SK-N-SH treated with all-trans-retinoic acid at 6 μM for 48 hours (cell line): ENCODE data around the gene SLC24A4.

ENCODE experiments used
- ATAC-seq: fragments of 200-7000 bp; cut with Tn5 transposase; 3 replicates; pipeline ENCODE4 v1.9.1; 2020; ENCODE audit warnings: mild to moderate bottlenecking, moderate library complexity
- BACH2 ChIP-seq: fragments of 250-450 bp; sonication (Bioruptor Pico); IDR thresholded peaks from 2 replicates; pipeline ENCODE4 v1.9.0; 2021; ENCODE audit warnings: mild to moderate bottlenecking, borderline replicate concordance
- CSDC2 ChIP-seq: fragments of 250-450 bp; sonication (Bioruptor Pico); IDR thresholded peaks from 2 replicates; pipeline ENCODE4 v1.5.0; 2020; ENCODE audit warnings: mild to moderate bottlenecking, moderate library complexity
- CSRNP3 ChIP-seq: fragments of 250-450 bp; sonication (Bioruptor Pico); IDR thresholded peaks from 2 replicates; pipeline ENCODE4 v1.5.1; 2021; ENCODE audit warnings: mild to moderate bottlenecking, moderate library complexity
- ESRRG ChIP-seq: fragments of 250-450 bp; sonication (Bioruptor Pico); IDR thresholded peaks from 2 replicates; pipeline ENCODE4 v1.6.1; 2021; ENCODE audit warnings: mild to moderate bottlenecking
- GLIS3 ChIP-seq: fragments of 250-450 bp; sonication (Bioruptor Pico); IDR thresholded peaks from 2 replicates; pipeline ENCODE4 v1.5.0; 2020; ENCODE audit warnings: mild to moderate bottlenecking, moderate library complexity
- OSR1 ChIP-seq: fragments of 250-450 bp; sonication (Bioruptor Pico); IDR thresholded peaks from 2 replicates; pipeline ENCODE4 v1.8.0; 2022; ENCODE audit warnings: moderate library complexity, mild to moderate bottlenecking, inconsistent platforms
- PATZ1 ChIP-seq: fragments of 250-450 bp; sonication (Bioruptor Pico); IDR thresholded peaks from 2 replicates; pipeline ENCODE4 v1.8.0; 2020; ENCODE audit warnings: mild to moderate bottlenecking, moderate library complexity, borderline replicate concordance
- PPARA ChIP-seq: fragments of 250-450 bp; sonication (Bioruptor Pico); IDR thresholded peaks from 2 replicates; pipeline ENCODE4 v1.5.0; 2020; ENCODE audit warnings: mild to moderate bottlenecking, borderline replicate concordance
- RARB ChIP-seq: fragments of 250-450 bp; sonication (Bioruptor Pico); IDR thresholded peaks from 2 replicates; pipeline ENCODE4 v1.8.0; 2021; ENCODE audit warnings: mild to moderate bottlenecking, moderate library complexity
- SNAI2 ChIP-seq: fragments of 250-450 bp; sonication (Bioruptor Pico); IDR thresholded peaks from 2 replicates; pipeline ENCODE4 v1.5.0; 2020; ENCODE audit warnings: mild to moderate bottlenecking, moderate library complexity
- TCF4 ChIP-seq: fragments of 250-450 bp; sonication (Bioruptor Pico); IDR thresholded peaks from 2 replicates; pipeline ENCODE4 v1.8.0; 2021; ENCODE audit warnings: mild to moderate bottlenecking, moderate library complexity, borderline replicate concordance
- TOX ChIP-seq: fragments of 250-450 bp; sonication (Bioruptor Pico); IDR thresholded peaks from 2 replicates; pipeline ENCODE4 v1.8.0; 2021; ENCODE audit warnings: mild to moderate bottlenecking, moderate library complexity, borderline replicate concordance
- TSHZ2 ChIP-seq: fragments of 250-450 bp; sonication (Bioruptor Pico); IDR thresholded peaks from 2 replicates; pipeline ENCODE4 v1.5.0; 2020; ENCODE audit warnings: mild to moderate bottlenecking, moderate library complexity
- ZC3H10 ChIP-seq: fragments of 250-450 bp; sonication (Bioruptor Pico); IDR thresholded peaks from 2 replicates; pipeline ENCODE4 v1.5.1; 2021; ENCODE audit warnings: mild to moderate bottlenecking, moderate library complexity
- ZFP3 ChIP-seq: fragments of 250-450 bp; sonication (Bioruptor Pico); IDR thresholded peaks from 2 replicates; pipeline ENCODE4 v1.5.0; 2020; ENCODE audit warnings: mild to moderate bottlenecking, moderate library complexity
- ZFP30 ChIP-seq: fragments of 450-650 bp; formaldehyde crosslinking; IDR thresholded peaks from 2 replicates; pipeline ENCODE4 v1.5.0; 2022; ENCODE audit warnings: mild to moderate bottlenecking, moderate library complexity
- ZNF565 ChIP-seq: fragments of 450-650 bp; formaldehyde crosslinking; conservative IDR thresholded peaks from 2 replicates; pipeline ENCODE4 v1.5.0; 2020; ENCODE audit warnings: low read depth, mild to moderate bottlenecking, moderate library complexity
- ZNF70 ChIP-seq: fragments of 450-650 bp; formaldehyde crosslinking; IDR thresholded peaks from 2 replicates; pipeline ENCODE4 v1.5.0; 2020; ENCODE audit warnings: mild to moderate bottlenecking, moderate library complexity
- ZNF8 ChIP-seq: fragments of 450-650 bp; formaldehyde crosslinking; IDR thresholded peaks from 2 replicates; pipeline ENCODE4 v1.5.0; 2020; ENCODE audit warnings: mild to moderate bottlenecking, moderate library complexity
- TF ChIP-seq, protein P1 (sequence below): fragments of 250-450 bp; sonication (Bioruptor Pico); IDR thresholded peaks from 2 replicates; pipeline ENCODE4 v1.8.0; 2021; ENCODE audit warnings: low read depth, mild to moderate bottlenecking, moderate library complexity, borderline replicate concordance
- TF ChIP-seq, protein P2 (sequence below): fragments of 250-450 bp; sonication (Bioruptor Pico); IDR thresholded peaks from 2 replicates; pipeline ENCODE4 v1.5.1; 2020; ENCODE audit warnings: low read depth, mild to moderate bottlenecking, moderate library complexity

The SLC24A4 gene

DNA sequence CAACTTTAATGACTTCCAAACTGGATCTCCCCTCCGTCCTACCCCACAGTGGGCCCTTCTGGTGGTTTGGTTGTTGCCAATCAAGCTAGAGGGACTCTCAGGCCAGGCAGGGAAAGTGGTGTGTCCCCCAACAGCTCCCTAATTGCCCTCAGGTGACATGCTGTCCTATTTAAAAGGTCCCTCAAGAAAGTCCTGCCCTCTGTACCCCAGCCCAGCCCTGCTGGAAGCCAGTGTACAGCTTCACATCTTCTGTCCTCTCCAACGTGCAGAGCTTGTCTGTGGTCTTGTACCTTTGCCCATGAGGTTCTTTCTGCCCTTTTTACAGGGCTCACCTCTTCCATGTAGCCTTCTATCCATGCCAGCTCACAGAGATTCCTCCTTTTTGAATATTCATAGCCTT is 194.8 kb downstream of the SLC24A4 start:
- ATAC-seq, result no peak
- no peak for TF ChIP-seq ZC3H10 (CRISPR knock-in tag)
- no peak for TF ChIP-seq CSRNP3
- no peak for TF ChIP-seq SNAI2
- no peak for TF ChIP-seq ESRRG (CRISPR knock-in tag)
- TF ChIP-seq, protein P1, sequence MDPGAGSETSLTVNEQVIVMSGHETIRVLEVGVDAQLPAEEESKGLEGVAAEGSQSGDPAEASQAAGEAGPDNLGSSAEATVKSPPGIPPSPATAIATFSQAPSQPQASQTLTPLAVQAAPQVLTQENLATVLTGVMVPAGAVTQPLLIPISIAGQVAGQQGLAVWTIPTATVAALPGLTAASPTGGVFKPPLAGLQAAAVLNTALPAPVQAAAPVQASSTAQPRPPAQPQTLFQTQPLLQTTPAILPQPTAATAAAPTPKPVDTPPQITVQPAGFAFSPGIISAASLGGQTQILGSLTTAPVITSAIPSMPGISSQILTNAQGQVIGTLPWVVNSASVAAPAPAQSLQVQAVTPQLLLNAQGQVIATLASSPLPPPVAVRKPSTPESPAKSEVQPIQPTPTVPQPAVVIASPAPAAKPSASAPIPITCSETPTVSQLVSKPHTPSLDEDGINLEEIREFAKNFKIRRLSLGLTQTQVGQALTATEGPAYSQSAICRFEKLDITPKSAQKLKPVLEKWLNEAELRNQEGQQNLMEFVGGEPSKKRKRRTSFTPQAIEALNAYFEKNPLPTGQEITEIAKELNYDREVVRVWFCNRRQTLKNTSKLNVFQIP, result no peak
- TF ChIP-seq TCF4 (CRISPR knock-in tag), result no peak
- TF ChIP-seq ZNF565 (CRISPR knock-in tag), result no peak
- TF ChIP-seq, protein P2, sequence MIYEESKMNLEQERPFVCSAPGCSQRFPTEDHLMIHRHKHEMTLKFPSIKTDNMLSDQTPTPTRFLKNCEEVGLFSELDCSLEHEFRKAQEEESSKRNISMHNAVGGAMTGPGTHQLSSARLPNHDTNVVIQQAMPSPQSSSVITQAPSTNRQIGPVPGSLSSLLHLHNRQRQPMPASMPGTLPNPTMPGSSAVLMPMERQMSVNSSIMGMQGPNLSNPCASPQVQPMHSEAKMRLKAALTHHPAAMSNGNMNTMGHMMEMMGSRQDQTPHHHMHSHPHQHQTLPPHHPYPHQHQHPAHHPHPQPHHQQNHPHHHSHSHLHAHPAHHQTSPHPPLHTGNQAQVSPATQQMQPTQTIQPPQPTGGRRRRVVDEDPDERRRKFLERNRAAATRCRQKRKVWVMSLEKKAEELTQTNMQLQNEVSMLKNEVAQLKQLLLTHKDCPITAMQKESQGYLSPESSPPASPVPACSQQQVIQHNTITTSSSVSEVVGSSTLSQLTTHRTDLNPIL (CRISPR knock-in tag), result no peak
- TF ChIP-seq PPARA (CRISPR knock-in tag), result no peak
- TF ChIP-seq ZNF70 (CRISPR knock-in tag), result no peak
- TF ChIP-seq BACH2 (CRISPR knock-in tag), result no peak
- TF ChIP-seq TOX (CRISPR knock-in tag), result no peak
- no peak for TF ChIP-seq ZNF8 (CRISPR knock-in tag)
- no peak for TF ChIP-seq GLIS3 (CRISPR knock-in tag)
- no peak for TF ChIP-seq PATZ1 (CRISPR knock-in tag)
- no peak for TF ChIP-seq CSDC2 (CRISPR knock-in tag)
- TF ChIP-seq RARB (CRISPR knock-in tag), result no peak

GRCh38 chr14:92519246-92520101 is 196.5 kb downstream of the SLC24A4 start:
- no peak for ATAC-seq
- TF ChIP-seq ZNF70 (CRISPR knock-in tag), result no peak

- no peak for ATAC-seq
- TF ChIP-seq ZC3H10 (CRISPR knock-in tag), result no peak
- TF ChIP-seq CSRNP3, result no peak
- TF ChIP-seq BACH2 (CRISPR knock-in tag), result no peak
- no peak for TF ChIP-seq TOX (CRISPR knock-in tag)
- TF ChIP-seq, protein P2 (CRISPR knock-in tag), result no peak
- TF ChIP-seq CSDC2 (CRISPR knock-in tag), result no peak
- TF ChIP-seq GLIS3 (CRISPR knock-in tag), result no peak
- TF ChIP-seq OSR1 (CRISPR knock-in tag), result no peak
- TF ChIP-seq, protein P1, result no peak
- TF ChIP-seq ZFP30 (CRISPR knock-in tag), result no peak
- TF ChIP-seq ZNF70 (CRISPR knock-in tag), result no peak
- TF ChIP-seq ZFP3 (CRISPR knock-in tag), result no peak
- no peak for TF ChIP-seq RARB (CRISPR knock-in tag)
- TF ChIP-seq TSHZ2 (CRISPR knock-in tag), result no peak
These were observed 197.4 kb downstream of the SLC24A4 start for GRCh38 chr14:92520102-92521057.
